Measurements from ENCODE around the gene FHOD1. TPM values are rescaled to one million over a fixed set of nuclear protein-coding genes. Genes with fewer than 3 reads are reported as not detected.
A peak's percentile ranks its signal among the peaks of the same experiment; 100 is the strongest.

Gene FHOD1
- total and polyA plus RNA-seq, 10 of the 15 experiments (the other 5 are each of a cell fraction or from before 2014, with no cell fraction given), result 8.9 to 65.7 (median 18.1) TPM

DNA sequence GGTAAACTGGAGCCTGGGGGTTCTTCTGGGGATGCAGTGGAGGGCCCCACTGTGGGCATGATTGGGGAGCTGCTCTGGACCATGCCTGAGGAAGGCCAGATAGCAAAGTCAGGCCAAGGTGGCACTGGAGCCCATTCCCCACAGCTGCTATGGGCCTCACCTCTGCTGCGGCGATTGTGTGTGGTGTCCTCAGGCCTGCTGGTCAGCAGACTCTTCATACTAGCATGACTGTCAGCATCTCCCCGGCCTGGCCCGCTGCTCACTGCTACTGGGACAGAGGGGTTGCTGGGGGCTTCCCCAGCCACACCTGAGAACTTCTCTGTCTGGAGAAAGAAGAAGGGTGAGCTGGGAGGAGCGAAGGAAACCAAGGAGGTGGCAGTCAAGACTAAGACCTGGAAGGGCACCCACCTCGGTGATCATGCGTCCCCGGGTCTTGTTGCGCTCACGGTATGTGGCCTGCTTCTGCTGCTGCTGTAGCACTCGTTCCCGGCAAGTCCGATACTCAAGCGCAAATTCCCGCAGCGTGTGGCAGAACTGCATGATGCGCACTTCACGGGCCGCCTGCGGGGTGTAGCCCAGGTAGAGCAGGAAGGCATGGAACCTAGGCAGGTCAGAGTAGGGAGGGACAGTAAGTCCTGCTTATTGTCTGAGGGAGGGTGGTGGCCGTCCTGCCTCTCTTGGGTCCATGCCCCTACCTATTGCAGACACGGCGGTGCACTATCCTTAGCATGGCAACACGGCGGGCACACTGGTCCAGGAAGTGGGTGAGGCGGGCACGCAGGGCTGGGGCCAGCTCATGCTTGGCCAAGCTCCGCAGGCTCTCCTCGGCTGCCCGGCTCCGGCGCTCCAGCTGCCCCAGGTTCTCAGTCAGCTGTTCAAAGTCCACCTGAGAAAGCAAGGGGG is 17.1 kb downstream of the FHOD1 start:
- no TSS peak for BruUV-seq (replicated peaks)
- intact Hi-C loops (cut with micrococcal nuclease; ENCODE audit: unreplicated experiment), result no loop called here
- 98% methylated on average over 32 of the region's 32 CpGs for WGBS (ENCODE audit: insufficient coverage, insufficient replicate concordance, low lambda C conversion rate, missing lambda C conversion rate)
- Histone ChIP-seq H3K9ac (ENCODE audit: control insufficient read depth, insufficient read depth, low read length) (no peak overlapping the region), H2AFZ (ENCODE audit: control insufficient read depth, low read depth, low read length) (no peak overlapping the region), H3K27ac (ENCODE audit: control insufficient read depth, insufficient read depth) (no peak overlapping the region), H3K79me2 (ENCODE audit: control insufficient read depth, insufficient read depth, low read length) (peaks cover 18% of the 10 kb centered on the region), H3K4me2 (ENCODE audit: control insufficient read depth, insufficient read depth) (no peak overlapping the region), H4K20me1 (ENCODE audit: control insufficient read depth, insufficient read depth) (no peaks in the 10 kb centered on the region), H3K4me3 (no peak overlapping the region), H3K27me3 (replicated peaks in 1 of 2; ENCODE audit: control insufficient read depth in 2 of 2, insufficient read depth in 2 of 2, low read length in 1 of 2) (no peaks in the 10 kb centered on the region), H3K4me1 (ENCODE audit: control insufficient read depth, insufficient read depth, low read length) (peaks cover 12% of the 10 kb centered on the region), H3K9me3 (replicated peaks; ENCODE audit: control insufficient read depth, insufficient read depth, low read length) (no peaks in the 10 kb centered on the region), H3K36me3 (ENCODE audit: control insufficient read depth in 2 of 2, insufficient read depth in 2 of 2, low read length in 1 of 2) (peaks cover 16 to 31% of the 10 kb centered on the region in 2 experiments; a peak in 3 of 4 replicates)
- FAIRE-seq (no peak), ATAC-seq (no peak), DNase-seq (ENCODE audit: low read depth, low spot score) (no peak)
- in situ Hi-C loops (cut with MboI), result no loop called here
- RAD21 ChIA-PET (ENCODE audit: unreplicated experiment), result no interaction called here
- SMC1A ChIA-PET (ENCODE audit: uncharacterized antibody, unreplicated experiment), result no interaction called here
- TF ChIP-seq POLR2A (IDR thresholded peaks at IDR 0.05; ENCODE audit: low read depth, low read length) (peak; percentile 69), ATF7 (IDR thresholded peaks at IDR 0.05; ENCODE audit: low read depth) (no peak), PML (IDR thresholded peaks at IDR 0.05; ENCODE audit: low read length) (0 out of 2 replicates have a peak, but pooled peaks have one; percentile 9), POLR2AphosphoS5 (IDR thresholded peaks at IDR 0.05; ENCODE audit: low read length) (0 out of 2 replicates have a peak, but pooled peaks have one; percentile 21)
- POLR2A ChIA-PET, result interaction anchor here (7.7 kb wide), 1 partner anchor 15 kb away, joined by 100 read pairs; the partner anchor contains the start of genes FHOD1 and SLC9A5
- CTCF ChIA-PET, result interaction anchor here (1.2 to 2.0 kb wide), 2 partner anchors 17 to 75 kb away, joined by 3 to 7 read pairs; partner anchors contain the start of gene FHOD1

DNA sequence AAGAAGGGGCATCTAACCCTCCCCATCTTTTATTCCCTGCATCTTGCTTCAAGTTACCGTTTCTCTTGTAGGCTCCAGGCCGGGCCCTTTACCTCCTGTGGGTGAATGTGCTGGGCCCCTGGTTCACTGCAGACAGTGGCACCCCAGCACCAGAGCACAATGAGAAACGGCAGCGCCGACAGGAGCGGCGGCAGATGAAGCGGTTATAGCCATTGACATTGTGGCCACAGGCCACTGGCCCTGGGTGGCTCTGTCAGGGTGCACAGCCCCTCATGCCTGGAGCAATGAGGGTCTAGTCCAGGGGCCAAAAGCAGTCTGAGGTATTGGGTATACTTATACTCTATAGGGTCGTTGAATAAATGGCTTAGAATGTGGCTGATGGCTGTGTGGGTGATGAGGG is 18.4 kb downstream of the FHOD1 start:
- Histone ChIP-seq H3K4me3 (no peak overlapping the region), H3K9me3 (replicated peaks; ENCODE audit: control insufficient read depth, insufficient read depth, low read length) (no peaks in the 10 kb centered on the region), H3K4me2 (ENCODE audit: control insufficient read depth, insufficient read depth) (no peak overlapping the region), H3K4me1 (ENCODE audit: control insufficient read depth, insufficient read depth, low read length) (peaks cover 12% of the 10 kb centered on the region), H3K9ac (ENCODE audit: control insufficient read depth, insufficient read depth, low read length) (no peak overlapping the region), H3K36me3 (ENCODE audit: control insufficient read depth in 2 of 2, insufficient read depth in 2 of 2, low read length in 1 of 2) (peaks cover 16 to 29% of the 10 kb centered on the region in 2 experiments; a peak in 3 of 4 replicates), H3K79me2 (ENCODE audit: control insufficient read depth, insufficient read depth, low read length) (peaks cover 18% of the 10 kb centered on the region), H2AFZ (ENCODE audit: control insufficient read depth, low read depth, low read length) (no peak overlapping the region), H3K27me3 (replicated peaks in 1 of 2; ENCODE audit: control insufficient read depth in 2 of 2, insufficient read depth in 2 of 2, low read length in 1 of 2) (no peaks in the 10 kb centered on the region), H3K27ac (ENCODE audit: control insufficient read depth, insufficient read depth) (no peak overlapping the region), H4K20me1 (ENCODE audit: control insufficient read depth, insufficient read depth) (no peaks in the 10 kb centered on the region)
- ATAC-seq (no peak), DNase-seq (ENCODE audit: low read depth, low spot score) (no peak), FAIRE-seq (no peak)
- TF ChIP-seq IKZF1 (conservative IDR thresholded peaks at IDR 0.05) (no peak), BACH1 (IDR thresholded peaks at IDR 0.05; ENCODE audit: borderline replicate concordance) (no peak), POLR2AphosphoS2 (IDR thresholded peaks at IDR 0.05; ENCODE audit: low read depth, low read length) (0 out of 2 replicates have a peak, but pooled peaks have one; percentile 10), POLR2AphosphoS5 (IDR thresholded peaks at IDR 0.05; ENCODE audit: low read length) (0 out of 2 replicates have a peak, but pooled peaks have one; percentile 9), EZH2 (IDR thresholded peaks at IDR 0.05; ENCODE audit: borderline replicate concordance, control insufficient read depth, low read depth, low read length) (no peak)
- TF ChIP-seq, protein P1, sequence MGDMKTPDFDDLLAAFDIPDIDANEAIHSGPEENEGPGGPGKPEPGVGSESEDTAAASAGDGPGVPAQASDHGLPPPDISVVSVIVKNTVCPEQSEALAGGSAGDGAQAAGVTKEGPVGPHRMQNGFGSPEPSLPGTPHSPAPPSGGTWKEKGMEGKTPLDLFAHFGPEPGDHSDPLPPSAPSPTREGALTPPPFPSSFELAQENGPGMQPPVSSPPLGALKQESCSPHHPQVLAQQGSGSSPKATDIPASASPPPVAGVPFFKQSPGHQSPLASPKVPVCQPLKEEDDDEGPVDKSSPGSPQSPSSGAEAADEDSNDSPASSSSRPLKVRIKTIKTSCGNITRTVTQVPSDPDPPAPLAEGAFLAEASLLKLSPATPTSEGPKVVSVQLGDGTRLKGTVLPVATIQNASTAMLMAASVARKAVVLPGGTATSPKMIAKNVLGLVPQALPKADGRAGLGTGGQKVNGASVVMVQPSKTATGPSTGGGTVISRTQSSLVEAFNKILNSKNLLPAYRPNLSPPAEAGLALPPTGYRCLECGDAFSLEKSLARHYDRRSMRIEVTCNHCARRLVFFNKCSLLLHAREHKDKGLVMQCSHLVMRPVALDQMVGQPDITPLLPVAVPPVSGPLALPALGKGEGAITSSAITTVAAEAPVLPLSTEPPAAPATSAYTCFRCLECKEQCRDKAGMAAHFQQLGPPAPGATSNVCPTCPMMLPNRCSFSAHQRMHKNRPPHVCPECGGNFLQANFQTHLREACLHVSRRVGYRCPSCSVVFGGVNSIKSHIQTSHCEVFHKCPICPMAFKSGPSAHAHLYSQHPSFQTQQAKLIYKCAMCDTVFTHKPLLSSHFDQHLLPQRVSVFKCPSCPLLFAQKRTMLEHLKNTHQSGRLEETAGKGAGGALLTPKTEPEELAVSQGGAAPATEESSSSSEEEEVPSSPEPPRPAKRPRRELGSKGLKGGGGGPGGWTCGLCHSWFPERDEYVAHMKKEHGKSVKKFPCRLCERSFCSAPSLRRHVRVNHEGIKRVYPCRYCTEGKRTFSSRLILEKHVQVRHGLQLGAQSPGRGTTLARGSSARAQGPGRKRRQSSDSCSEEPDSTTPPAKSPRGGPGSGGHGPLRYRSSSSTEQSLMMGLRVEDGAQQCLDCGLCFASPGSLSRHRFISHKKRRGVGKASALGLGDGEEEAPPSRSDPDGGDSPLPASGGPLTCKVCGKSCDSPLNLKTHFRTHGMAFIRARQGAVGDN (IDR thresholded peaks at IDR 0.05), result no peak
- TF ChIP-seq, protein P2, sequence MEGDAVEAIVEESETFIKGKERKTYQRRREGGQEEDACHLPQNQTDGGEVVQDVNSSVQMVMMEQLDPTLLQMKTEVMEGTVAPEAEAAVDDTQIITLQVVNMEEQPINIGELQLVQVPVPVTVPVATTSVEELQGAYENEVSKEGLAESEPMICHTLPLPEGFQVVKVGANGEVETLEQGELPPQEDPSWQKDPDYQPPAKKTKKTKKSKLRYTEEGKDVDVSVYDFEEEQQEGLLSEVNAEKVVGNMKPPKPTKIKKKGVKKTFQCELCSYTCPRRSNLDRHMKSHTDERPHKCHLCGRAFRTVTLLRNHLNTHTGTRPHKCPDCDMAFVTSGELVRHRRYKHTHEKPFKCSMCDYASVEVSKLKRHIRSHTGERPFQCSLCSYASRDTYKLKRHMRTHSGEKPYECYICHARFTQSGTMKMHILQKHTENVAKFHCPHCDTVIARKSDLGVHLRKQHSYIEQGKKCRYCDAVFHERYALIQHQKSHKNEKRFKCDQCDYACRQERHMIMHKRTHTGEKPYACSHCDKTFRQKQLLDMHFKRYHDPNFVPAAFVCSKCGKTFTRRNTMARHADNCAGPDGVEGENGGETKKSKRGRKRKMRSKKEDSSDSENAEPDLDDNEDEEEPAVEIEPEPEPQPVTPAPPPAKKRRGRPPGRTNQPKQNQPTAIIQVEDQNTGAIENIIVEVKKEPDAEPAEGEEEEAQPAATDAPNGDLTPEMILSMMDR (IDR thresholded peaks at IDR 0.05 in 2 of 3, conservative IDR thresholded peaks at IDR 0.05 in 1 of 3; ENCODE audit: control insufficient read depth in 2 of 3, extremely low read depth in 1 of 3, insufficient read depth in 1 of 3, low read depth in 3 of 3, low read length in 3 of 3), result no peak
- intact Hi-C loops (cut with micrococcal nuclease; ENCODE audit: unreplicated experiment) (no loop called here), in situ Hi-C loops (cut with MboI) (no loop called here)
- BruUV-seq (replicated peaks), result no TSS peak
- WGBS (ENCODE audit: insufficient coverage, insufficient replicate concordance, low lambda C conversion rate, missing lambda C conversion rate), result 93% methylated on average over 9 of the region's 9 CpGs
- ChIA-PET CTCF (no interaction called here), RAD21 (ENCODE audit: unreplicated experiment) (no interaction called here), SMC1A (ENCODE audit: uncharacterized antibody, unreplicated experiment) (no interaction called here), POLR2A (interaction anchor here (1.6 to 7.7 kb wide), 2 partner anchors 17 to 68 kb away, joined by 3 to 100 read pairs; partner anchors contain the start of genes FHOD1 and SLC9A5)

Measured in GM12878 (cell line).